Chondrocyte (in vitro differentiated cells): ENCODE results near the gene BNC2. TPM values are rescaled to one million over a fixed set of nuclear protein-coding genes. Genes with fewer than 3 reads are reported as not detected.
A peak's percentile ranks its signal among the peaks of the same experiment; 100 is the strongest.

ENCODE experiments used
- DNase-seq: peaks from one replicate; pipeline ENCODE4 v3.0.0; 2021; ENCODE audit warnings: mixed read lengths, low spot score
- H3K27ac Mint-ChIP-seq: one replicate; pipeline ENCODE4 v1.8.0; 2021; ENCODE audit warnings: mild to moderate bottlenecking, moderate library complexity, mixed read lengths; ENCODE audit not compliant: unreplicated experiment
- H3K27me3 Mint-ChIP-seq: 2 replicates; pipeline ENCODE4 v1.8.0; 2021; ENCODE audit warnings: low read depth, mixed read lengths
- H3K36me3 Mint-ChIP-seq: 2 replicates; pipeline ENCODE4 v1.8.0; 2021; ENCODE audit warnings: low read depth, mixed read lengths
- H3K4me1 Mint-ChIP-seq: 2 replicates; pipeline ENCODE4 v1.8.0; 2021; ENCODE audit warnings: low read depth, mild to moderate bottlenecking, mixed read lengths
- H3K4me3 Mint-ChIP-seq: one replicate; pipeline ENCODE4 v1.8.0; 2021; ENCODE audit warnings: mild to moderate bottlenecking, moderate library complexity, mixed read lengths; ENCODE audit not compliant: unreplicated experiment
- H3K9me3 Mint-ChIP-seq: 2 replicates; pipeline ENCODE4 v1.8.0; 2021; ENCODE audit warnings: low read depth, mixed read lengths
- CTCF ChIP-seq: fragments of 200-600 bp; sonication (generic); IDR thresholded peaks from 2 replicates; pipeline ENCODE4 v1.5.0; 2021; ENCODE audit warnings: antibody characterized with exemption, mild to moderate bottlenecking, moderate library complexity
- total RNA-seq: library from RNA; stranded (reverse); gene quantifications from 3 replicates; pipeline ENCODE4 v1.2.1, GENCODE V29; 2021

Gene BNC2
- total RNA-seq, 1 donor from 2014 or later: 17.8 TPM

- H3K27ac Mint-ChIP-seq: peak overlapping the region; percentile 87
- peak overlapping the region; percentile 43 for H3K4me3 Mint-ChIP-seq
- H3K4me1 Mint-ChIP-seq: peaks cover 56% of the 10 kb centered on the region
- no peaks in the 10 kb centered on the region for H3K36me3 Mint-ChIP-seq
- H3K27me3 Mint-ChIP-seq: no peaks in the 10 kb centered on the region
- TF ChIP-seq CTCF: no peak
- no peaks in the 10 kb centered on the region for H3K9me3 Mint-ChIP-seq
- no peak for DNase-seq
These were observed 191.1 kb downstream of the BNC2 start for GRCh38 chr9:16679327-16679821.

DNA sequence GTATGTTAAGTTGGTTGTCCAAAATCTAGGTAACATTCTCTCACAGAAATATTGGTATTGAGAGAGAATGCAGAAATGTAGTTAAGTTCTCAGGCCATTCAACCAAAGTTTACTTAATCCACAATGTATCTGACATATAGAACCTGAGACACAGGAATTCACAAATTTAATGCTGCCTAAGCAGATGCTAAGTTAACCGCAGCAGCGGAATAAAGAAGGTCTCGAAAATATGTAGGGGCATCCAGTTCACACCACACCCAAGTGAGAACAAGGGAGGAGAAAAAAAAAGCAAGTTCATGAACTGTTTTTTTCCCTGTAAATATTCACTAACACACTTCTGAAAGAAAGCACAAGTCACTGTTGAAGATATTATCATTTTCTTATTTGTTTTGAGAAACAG, 194.0 kb downstream of the BNC2 start:
- Mint-ChIP-seq H3K36me3 (no peaks in the 10 kb centered on the region), H3K27me3 (no peaks in the 10 kb centered on the region), H3K27ac (no peak overlapping the region), H3K4me1 (peaks cover 55% of the 10 kb centered on the region), H3K9me3 (no peaks in the 10 kb centered on the region), H3K4me3 (no peak overlapping the region)
- DNase-seq: no peak
- no peak for TF ChIP-seq CTCF

- Mint-ChIP-seq H3K27ac (no peak overlapping the region), H3K4me3 (no peak overlapping the region), H3K27me3 (no peaks in the 10 kb centered on the region), H3K4me1 (peaks cover 56% of the 10 kb centered on the region), H3K36me3 (no peaks in the 10 kb centered on the region), H3K9me3 (no peaks in the 10 kb centered on the region)
- no peak for TF ChIP-seq CTCF
- DNase-seq: no peak
These were observed 195.3 kb downstream of the BNC2 start for GRCh38 chr9:16675131-16675530.

DNA sequence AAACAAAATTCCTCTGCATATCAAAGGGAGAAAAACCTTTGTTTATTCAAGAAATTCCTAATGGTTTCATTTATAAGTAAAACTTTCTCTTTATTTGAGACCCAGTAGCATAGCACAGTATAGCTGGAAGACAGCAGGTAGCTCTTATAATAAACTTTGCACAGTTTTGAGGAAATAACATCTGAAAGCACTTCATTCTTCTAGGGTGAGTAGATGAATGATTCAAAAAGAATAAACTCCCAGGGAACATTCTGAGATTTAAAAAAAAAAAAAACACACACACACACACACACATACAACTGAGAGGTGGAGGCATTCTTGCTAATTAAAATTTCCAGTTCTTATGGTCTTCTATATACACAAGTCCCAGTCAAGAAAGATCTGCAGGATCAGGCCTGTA, 197.3 kb downstream of the BNC2 start:
- DNase-seq: no peak
- Mint-ChIP-seq H3K4me1 (peaks cover 55% of the 10 kb centered on the region), H3K27me3 (no peaks in the 10 kb centered on the region), H3K27ac (no peak overlapping the region), H3K36me3 (no peaks in the 10 kb centered on the region), H3K4me3 (no peak overlapping the region), H3K9me3 (no peaks in the 10 kb centered on the region)
- no peak for TF ChIP-seq CTCF

- Mint-ChIP-seq H3K27ac (no peak overlapping the region), H3K36me3 (no peaks in the 10 kb centered on the region), H3K4me1 (peaks cover 55% of the 10 kb centered on the region), H3K27me3 (no peaks in the 10 kb centered on the region), H3K4me3 (no peak overlapping the region), H3K9me3 (no peaks in the 10 kb centered on the region)
- no peak for TF ChIP-seq CTCF
- DNase-seq: no peak
These were observed 198.0 kb downstream of the BNC2 start for GRCh38 chr9:16672501-16672900.
